ENCODE data around the gene SPC25.

SPC25 gene

GRCh38 chr2:168858146-168858545, 32.1 kb downstream of the SPC25 start:
- Histone ChIP-seq H3K4me2 (ENCODE audit: low read length) (no peak overlapping the region), H3K9me3 (ENCODE audit: insufficient read depth, low read length) (no peaks in the 10 kb centered on the region), H4K20me1 (ENCODE audit: insufficient read depth, low read length) (no peaks in the 10 kb centered on the region), H3K4me3 (ENCODE audit: low read length) (no peak overlapping the region), H2AFZ (ENCODE audit: low read depth, low read length) (no peak overlapping the region), H3K36me3 (replicated peaks; ENCODE audit: low read depth, low read length) (peaks cover 7% of the 10 kb centered on the region), H3K27me3 (ENCODE audit: low read depth, low read length) (no peaks in the 10 kb centered on the region), H3K79me2 (ENCODE audit: low read length) (no peaks in the 10 kb centered on the region), H3K9ac (ENCODE audit: low read length) (no peak overlapping the region), H3K4me1 (ENCODE audit: low read length) (no peaks in the 10 kb centered on the region), H3K27ac (ENCODE audit: low read length) (no peak overlapping the region)
- TF ChIP-seq CTCF (IDR thresholded peaks at IDR 0.05; ENCODE audit: low read depth, low read length) (no peak), EZH2phosphoT487 (IDR thresholded peaks at IDR 0.05; ENCODE audit: low read depth) (no peak)

DNA sequence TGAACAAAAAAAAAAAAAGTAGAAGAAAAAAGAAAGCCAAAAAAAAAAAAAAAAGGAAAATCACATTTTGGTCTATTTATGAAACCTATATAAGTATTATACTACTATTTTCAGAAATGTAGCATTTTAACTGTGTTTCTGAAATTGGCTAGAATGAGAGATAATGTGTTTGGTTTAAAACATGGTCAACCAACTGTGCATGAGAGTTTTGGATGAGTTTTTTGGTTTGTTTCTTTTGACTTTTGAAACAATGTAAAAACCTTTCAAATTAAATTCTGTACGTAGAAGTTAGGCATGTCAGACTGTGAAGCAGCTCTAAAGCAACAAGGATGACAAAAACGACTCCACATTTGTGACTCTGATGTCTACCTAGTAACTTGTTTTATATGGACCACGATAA, 34.6 kb downstream of the SPC25 start:
- peaks cover 2% of the 10 kb centered on the region for H3K36me3 ChIP-seq (replicated peaks; ENCODE audit: low read depth, low read length)

DNA sequence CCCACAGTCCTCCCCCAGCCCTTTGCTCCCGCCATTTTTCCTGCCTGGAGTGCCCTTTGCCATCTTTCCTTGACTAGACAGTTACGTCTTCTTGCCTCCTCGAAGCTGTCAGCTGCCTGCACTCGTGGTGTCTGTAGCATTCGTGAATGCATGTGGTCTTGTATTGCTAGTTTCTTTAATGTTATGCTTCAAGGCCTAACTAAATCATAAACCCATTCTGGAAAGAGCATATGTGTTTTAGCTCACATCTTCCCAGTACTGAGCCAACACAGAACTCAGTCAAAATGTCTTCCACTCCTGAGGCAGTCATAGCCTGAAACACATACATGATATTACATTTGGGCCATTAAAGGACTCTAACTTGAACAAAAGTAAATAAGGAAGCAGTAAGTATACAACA, 35.6 kb downstream of the SPC25 start:
- Histone ChIP-seq H3K79me2 (ENCODE audit: low read length) (no peaks in the 10 kb centered on the region), H2AFZ (ENCODE audit: low read depth, low read length) (no peak overlapping the region), H3K36me3 (replicated peaks; ENCODE audit: low read depth, low read length) (peaks cover 2% of the 10 kb centered on the region), H3K27me3 (ENCODE audit: low read depth, low read length) (no peaks in the 10 kb centered on the region), H3K9me3 (ENCODE audit: insufficient read depth, low read length) (no peaks in the 10 kb centered on the region), H3K27ac (ENCODE audit: low read length) (no peak overlapping the region), H3K4me1 (ENCODE audit: low read length) (no peaks in the 10 kb centered on the region), H3K9ac (ENCODE audit: low read length) (no peak overlapping the region), H3K4me3 (ENCODE audit: low read length) (no peak overlapping the region), H4K20me1 (ENCODE audit: insufficient read depth, low read length) (no peaks in the 10 kb centered on the region), H3K4me2 (ENCODE audit: low read length) (no peak overlapping the region)
- TF ChIP-seq CTCF (IDR thresholded peaks at IDR 0.05; ENCODE audit: low read depth, low read length) (no peak), EZH2phosphoT487 (IDR thresholded peaks at IDR 0.05; ENCODE audit: low read depth) (no peak)

More for the DNA sequence above, 34.6 kb downstream of the SPC25 start:
- Histone ChIP-seq H4K20me1 (ENCODE audit: insufficient read depth, low read length) (no peaks in the 10 kb centered on the region), H3K9me3 (ENCODE audit: insufficient read depth, low read length) (no peaks in the 10 kb centered on the region), H3K4me2 (ENCODE audit: low read length) (no peak overlapping the region), H3K79me2 (ENCODE audit: low read length) (no peaks in the 10 kb centered on the region), H3K27ac (ENCODE audit: low read length) (no peak overlapping the region), H3K4me1 (ENCODE audit: low read length) (no peaks in the 10 kb centered on the region), H3K27me3 (ENCODE audit: low read depth, low read length) (no peaks in the 10 kb centered on the region), H3K4me3 (ENCODE audit: low read length) (no peak overlapping the region), H2AFZ (ENCODE audit: low read depth, low read length) (no peak overlapping the region), H3K9ac (ENCODE audit: low read length) (no peak overlapping the region)
- TF ChIP-seq EZH2phosphoT487 (IDR thresholded peaks at IDR 0.05; ENCODE audit: low read depth): no peak
- TF ChIP-seq CTCF (IDR thresholded peaks at IDR 0.05; ENCODE audit: low read depth, low read length): no peak

DNA sequence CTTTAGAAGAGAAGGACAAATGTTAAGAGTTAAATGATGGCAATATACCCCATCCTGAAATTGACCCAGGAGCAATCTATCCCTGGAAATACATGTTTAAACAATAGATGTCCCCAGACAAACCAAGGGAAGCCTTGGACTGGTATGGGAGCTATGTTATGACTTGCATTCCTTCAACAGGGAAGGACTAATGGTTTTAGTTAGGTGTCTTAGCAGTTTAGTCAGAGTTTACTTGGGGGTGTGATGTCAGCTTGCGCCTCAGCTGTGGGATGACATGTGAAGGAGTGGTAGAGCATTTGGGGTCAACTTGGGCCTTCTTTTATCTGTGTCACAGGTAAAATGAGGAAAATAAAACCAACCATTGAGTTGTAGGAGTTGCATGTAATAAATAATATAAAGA, 36.8 kb downstream of the SPC25 start:
- Histone ChIP-seq H3K4me3 (ENCODE audit: low read length) (no peak overlapping the region), H3K4me1 (ENCODE audit: low read length) (no peaks in the 10 kb centered on the region), H3K4me2 (ENCODE audit: low read length) (no peak overlapping the region), H3K27ac (ENCODE audit: low read length) (no peak overlapping the region), H3K9me3 (ENCODE audit: insufficient read depth, low read length) (no peaks in the 10 kb centered on the region), H2AFZ (ENCODE audit: low read depth, low read length) (no peak overlapping the region), H3K9ac (ENCODE audit: low read length) (no peak overlapping the region), H4K20me1 (ENCODE audit: insufficient read depth, low read length) (no peaks in the 10 kb centered on the region), H3K79me2 (ENCODE audit: low read length) (no peaks in the 10 kb centered on the region), H3K36me3 (replicated peaks; ENCODE audit: low read depth, low read length) (no peaks in the 10 kb centered on the region), H3K27me3 (ENCODE audit: low read depth, low read length) (no peaks in the 10 kb centered on the region)
- TF ChIP-seq EZH2phosphoT487 (IDR thresholded peaks at IDR 0.05; ENCODE audit: low read depth): no peak
- no peak for TF ChIP-seq CTCF (IDR thresholded peaks at IDR 0.05; ENCODE audit: low read depth, low read length)
